GM21717 (cell line): ENCODE data around the gene CYB561D2.
A peak's percentile ranks its signal among the peaks of the same experiment; 100 is the strongest.

Source experiments
- ATAC-seq: cut with Tn5 transposase; IDR thresholded peaks from one replicate; pipeline ENCODE4 v1.9.1; 2021; ENCODE audit warnings: mild to moderate bottlenecking, moderate library complexity; ENCODE audit not compliant: unreplicated experiment

CYB561D2 gene

DNA sequence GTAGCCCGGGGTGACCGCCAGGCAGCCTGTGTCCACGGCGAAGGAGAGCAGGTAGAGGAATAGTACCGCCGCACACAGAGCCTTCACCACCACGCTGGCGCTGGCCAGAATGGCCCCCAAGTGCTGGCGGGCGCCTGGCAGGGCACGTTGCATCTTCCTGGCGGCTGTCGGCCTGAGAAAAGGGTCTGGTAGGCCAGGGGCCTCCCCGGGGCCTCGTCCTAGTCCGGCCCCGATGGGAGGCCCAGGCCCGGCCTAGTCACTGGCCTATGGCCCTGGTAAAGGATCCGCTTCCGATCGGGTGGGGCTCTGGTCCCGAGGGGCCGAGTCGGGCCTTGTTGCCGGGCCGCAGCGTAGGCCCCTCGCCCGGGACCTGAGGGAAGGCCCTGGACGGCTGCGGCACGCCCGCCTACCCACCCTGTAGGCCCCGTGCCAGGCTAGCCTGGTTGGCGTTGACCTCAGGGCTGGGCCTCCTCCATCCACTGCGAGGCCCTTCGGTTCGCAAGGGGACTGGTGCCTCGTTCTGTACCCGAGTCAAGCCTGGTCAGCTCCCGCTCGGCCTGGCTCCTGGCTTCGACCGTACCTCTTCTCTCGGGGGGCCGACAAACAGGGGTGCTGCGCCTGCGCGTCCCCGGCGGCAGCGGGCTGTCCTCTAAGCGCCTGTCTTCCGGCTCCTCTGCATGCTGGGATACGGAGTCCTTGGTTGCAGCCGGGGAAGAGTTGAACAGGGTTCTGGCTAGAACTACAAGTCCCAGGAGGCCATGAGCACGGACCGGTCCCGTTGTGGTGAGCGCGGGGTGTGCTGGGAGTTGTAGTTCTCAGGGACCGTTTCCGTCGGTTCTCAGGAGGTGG, 8.5 kb downstream of the CYB561D2 start, which contains the start of gene TMEM115:
TSS of gene TMEM115 (minus strand) at position 611 of the 849 bp plus-strand sequence. CDS start at position 153, 458 bp downstream.
- peak; percentile 94 for ATAC-seq

DNA sequence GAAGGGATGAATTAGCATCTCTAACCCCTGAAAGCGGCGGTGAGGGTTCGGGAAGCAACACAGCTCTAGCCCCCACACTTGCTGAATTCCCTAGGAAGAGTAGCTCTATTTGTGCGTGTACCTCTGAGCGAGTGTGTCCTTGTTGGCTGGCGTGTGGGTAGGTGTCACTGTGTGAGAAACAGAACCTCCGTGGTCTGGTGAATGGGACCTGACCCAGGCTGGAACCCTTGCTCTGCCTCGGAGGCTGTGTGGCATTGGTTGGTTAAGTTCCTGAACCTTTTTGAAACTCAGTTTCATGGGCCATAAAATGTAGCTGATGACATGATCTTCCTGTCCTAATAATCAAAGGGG, 9.1 kb downstream of the CYB561D2 start:
- peak; percentile 15 for ATAC-seq

DNA sequence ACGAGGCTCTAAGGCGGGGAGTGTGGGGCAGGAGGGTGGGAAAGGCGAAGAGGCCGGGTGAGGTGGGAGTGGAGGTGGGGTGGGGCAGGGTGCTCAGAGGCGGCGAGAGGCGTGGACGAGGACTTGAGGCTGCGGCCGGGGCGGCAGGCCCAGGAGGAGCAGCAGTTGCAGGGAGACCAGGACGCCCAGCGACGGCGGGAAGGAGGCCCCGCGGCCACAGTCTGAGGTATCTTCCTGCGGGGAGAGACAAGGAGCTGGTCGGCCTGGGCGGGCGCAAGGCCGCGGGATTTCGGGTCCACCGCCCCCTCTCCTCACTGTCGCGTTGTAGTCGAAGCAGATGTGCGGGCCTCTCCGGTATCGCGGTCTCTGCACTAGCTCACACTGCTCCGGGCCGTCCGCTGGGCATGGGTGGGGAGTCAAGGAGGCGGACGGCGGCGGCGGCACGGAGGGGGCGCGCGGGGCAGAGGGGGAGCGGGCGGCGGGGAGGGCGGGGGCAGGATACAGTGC, 14.0 kb downstream of the CYB561D2 start:
- ATAC-seq: no peak

DNA sequence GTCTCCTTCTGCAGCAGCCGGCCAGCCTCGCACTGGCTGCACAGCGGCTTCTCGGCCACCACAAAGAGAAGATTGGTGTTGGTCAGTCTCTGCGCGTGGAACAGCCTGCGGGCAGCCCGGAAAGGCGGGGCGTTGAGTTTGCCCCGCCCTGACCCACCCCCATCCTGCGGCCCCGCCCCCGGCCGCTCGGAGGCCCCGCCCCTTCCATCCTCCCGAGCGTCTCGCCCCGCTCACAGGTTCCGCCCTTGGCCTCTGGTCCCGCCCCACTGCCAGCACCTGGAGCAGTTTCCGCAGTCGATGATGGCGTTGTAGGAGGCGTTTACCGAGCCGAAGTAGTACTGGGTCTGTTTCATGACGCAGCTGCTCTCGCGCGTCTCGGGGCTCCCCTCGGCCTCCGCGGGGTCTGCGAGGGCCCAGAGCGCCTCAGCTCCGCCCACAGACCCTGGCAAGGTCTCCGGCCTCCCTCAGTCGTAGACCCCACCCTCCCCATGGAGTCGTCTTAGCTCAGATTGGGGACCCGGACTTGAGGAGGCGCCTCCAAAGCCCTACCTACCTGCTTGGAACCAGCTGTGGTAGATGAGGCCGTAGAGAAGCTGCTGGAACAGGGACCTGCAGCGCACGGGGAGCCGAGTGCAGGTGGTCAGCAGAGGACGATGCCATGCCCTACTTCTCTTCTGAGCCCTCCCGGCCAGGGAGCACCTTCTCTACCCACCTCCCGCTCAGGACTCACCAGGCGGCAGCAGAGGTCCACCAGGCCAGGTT, 14.6 kb downstream of the CYB561D2 start:
- ATAC-seq: peak; percentile 86

DNA sequence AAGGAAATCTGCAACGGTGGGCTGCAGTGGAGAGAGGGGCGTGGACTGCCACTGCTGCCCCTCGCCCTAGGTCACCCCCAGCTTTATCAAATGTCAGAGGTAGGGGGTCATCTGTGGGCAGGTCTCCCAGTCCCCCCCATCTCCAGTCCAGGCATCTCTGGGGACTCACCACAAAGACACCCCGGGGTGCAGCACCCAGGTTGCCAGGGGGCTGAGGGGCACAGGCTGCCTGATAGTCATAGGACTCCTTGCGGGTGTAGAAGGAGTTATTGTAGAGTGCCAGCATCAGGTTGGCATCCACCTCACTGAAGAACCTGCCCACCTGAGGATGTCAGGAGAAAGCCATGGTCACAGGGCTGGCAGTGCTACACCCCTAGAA, 15.2 kb downstream of the CYB561D2 start:
- ATAC-seq: no peak

DNA sequence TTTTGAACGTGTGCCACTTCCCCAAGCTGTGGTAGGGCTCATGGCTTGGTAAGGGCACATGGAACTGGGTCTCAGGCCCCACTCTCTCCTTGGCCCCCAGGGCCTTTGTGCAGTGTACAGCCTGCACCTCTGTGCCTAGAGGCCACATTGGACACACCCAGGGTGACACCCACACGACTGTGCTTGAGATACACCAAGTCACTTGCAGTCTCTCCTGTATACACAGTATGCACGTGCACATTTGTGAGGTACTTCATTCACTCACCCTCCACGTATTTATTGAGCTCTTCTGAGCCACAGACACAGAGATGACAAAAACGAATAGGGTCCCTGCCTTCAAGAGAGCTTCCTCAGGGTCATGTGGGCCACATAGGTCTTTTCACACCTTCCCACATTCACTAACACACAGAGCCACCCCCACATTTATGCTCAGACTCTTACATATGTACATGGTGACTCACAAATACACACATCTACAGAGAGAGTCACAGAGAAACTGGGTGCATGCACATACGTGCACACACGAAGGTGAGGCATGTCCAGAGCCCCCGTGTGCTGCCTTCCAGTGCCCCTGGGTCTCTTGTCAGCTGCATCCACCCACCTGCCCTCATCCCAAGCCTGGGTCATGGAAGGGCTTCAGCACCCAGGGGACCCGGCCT, 18.5 kb downstream of the CYB561D2 start:
- ATAC-seq: no peak

DNA sequence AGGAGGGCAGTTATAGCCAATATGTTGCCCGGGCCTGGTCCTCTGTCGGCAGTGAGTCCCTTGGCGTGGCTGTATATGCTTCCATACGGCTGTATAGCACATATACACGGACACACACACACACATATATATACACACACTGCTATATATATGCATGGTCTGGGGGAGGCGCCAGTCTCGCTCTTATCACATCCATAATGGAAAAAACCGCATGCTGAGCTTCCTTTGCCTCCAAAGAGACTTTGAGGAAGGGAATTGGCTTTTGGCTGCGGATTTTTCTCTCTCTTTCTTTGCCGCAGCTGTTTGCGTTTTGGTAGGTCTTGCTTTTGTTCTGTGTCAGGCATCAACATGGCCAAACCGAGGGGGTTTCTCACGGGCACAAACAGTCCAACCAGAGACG, 19.9 kb downstream of the CYB561D2 start:
- no peak for ATAC-seq

DNA sequence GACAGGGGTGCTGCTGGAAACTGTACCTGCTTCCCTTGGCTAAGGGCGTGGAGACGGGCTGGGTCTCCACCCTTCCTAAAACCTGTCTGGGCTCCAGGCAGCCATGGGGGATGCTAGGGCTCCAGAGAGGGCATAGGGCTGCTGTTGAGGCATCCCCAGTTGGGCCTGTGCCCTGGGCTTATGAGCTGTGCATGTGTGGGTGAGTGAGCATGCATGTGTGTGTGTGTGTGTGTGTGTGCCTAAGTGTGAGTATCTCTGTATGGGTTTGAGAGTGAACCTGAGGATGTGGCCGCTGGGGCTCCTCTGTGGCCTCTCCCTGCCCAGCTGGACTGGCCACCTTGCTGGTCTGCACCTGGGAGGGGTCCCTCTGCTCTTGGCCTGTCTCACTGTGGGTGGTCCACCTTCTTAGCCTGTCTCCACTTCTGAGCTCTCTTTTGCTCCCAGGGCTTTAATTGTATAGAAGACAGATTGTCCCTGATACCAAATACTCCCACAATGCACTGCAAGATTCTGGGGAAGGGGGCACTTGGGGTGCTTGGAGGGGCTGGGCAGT, 20.5 kb downstream of the CYB561D2 start:
- no peak for ATAC-seq

DNA sequence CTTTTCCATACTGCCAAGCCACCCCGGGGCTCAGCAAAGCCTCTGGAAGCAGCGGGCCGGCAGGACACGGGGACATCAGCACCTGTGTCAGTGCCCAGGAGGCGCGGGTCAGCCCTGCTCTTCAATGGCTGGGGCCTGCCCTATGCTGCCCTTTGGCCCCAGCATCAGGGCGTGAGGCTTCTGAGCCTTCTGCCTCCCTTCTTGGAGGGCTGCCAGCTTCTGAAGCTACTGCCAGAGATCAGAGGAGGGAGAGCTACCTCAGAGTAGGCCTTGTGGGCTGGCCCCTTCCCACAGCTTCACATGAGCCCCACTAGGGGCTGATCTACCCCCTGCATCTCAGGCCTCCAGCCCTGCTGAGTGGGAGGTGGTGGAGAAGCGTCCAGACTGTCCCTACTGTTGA, 21.7 kb downstream of the CYB561D2 start:
- ATAC-seq: no peak

DNA sequence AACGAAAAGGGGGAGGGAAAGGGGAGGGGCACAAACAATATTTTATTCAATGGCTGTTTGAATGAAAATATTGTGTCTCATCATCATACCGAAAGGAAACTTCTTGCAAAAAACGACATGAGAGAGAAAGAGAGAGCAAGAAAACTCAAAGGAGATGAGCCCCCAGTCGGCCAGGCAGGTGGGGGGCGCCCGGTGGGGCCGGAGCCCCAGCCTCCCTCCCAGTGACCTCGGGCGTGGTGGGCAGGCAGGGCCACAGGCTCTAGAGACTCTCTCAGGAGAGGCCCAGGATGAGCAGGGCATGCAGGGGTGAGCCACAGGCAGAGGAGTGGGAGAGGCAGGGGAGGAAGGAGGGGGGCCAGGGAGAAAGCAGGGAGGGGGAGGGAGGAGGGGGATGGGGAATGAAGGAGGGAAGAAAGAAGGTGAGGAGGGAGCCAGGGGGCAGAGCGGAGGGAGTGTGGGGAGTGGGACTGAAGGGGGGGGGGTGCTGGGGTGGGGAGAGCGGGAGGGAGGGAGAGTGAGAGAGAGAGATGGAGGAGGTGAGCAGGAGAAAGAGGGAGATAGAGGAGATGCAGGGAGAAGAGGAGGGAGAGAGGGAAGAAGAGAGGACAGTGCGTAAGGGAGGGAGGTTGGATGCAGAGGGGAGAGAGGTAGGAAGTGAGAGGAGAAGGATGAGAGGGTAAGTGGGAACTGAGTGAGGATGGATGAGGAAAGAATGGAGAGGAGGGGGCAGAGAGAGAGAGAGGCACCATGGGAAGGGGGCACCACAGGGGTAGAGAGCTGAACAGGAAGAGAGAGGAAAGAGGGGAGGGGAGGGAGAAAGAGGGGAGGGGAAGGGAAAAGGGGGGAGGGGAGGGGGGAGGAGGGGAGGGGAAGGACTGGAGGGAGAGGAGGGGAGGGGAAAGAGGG, 22.7 kb downstream of the CYB561D2 start:
- ATAC-seq: no peak

DNA sequence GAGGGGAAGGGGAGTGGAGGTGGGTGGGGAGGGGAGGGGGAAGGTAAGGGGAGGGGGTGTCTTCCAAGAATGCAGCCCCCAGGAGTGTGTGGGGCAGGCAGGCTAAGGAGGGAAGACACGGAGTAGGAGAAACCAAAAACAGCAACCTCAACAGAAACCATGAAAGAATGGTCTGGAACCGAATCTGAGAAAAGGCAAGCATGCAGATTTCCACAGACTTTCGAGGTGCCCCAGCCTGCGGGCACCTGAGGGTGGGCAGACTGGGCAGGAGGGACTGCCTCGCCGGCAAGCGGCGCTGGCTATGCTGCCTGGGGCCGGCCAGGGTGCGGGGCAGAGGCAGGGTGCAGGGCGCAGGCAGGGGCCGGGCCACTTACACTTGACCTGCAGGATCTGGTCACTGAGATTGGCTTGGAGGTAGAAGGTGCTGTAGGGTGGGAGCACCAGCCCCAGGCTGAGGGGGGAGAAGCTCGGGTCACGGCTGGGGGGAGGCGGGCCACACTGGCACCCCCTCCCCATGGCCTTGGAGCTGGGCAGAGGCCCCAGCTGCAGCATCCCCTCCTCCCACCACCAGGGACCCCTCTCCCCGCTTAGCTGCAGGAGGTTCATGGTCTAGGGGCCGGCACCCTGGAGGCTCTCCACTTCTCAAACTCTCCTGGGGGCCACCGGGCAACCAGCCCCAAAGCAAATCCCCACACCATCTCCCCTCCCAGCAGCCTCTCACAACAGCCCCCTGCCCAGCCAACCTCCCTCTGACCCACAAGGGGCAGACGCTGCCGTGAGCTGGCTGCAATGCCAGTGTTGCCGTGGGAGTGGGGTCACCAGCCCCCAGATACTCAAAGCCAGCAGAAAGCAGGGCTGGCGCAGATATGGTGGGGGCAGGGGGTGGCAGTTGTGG, 23.9 kb downstream of the CYB561D2 start:
- no peak for ATAC-seq

DNA sequence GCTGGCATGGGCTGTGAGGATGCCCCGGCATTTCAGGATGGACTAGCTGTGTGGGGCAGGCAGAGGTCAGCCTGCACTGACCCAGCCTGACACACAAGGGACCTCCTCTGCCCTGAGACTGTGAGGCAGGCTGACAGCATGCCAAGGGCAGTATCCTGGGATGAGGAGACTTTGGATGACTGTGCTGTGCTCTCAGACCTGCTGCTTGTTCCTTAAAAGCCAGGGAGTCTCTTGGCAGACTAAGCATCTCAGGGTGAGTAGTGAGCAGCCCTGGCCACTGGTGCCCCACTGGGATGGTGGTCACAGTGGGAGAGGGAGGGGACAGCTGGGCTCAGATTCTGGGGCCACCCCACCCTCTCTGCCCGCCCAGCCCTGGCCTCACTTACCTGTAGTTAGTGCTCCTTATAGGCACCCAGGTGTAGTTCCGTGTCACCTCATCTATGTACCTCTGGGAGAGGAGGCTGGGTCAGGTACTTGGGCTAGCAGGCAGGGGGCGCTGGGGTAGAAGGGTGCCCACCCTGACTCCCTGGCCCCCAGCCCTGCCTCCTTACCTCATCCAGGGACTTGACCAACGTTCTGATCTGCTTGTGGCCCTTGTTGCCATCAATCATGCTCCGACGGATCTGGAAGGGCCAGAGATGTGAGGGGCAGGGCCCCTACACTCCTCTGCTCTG, 24.7 kb downstream of the CYB561D2 start:
- ATAC-seq: no peak

DNA sequence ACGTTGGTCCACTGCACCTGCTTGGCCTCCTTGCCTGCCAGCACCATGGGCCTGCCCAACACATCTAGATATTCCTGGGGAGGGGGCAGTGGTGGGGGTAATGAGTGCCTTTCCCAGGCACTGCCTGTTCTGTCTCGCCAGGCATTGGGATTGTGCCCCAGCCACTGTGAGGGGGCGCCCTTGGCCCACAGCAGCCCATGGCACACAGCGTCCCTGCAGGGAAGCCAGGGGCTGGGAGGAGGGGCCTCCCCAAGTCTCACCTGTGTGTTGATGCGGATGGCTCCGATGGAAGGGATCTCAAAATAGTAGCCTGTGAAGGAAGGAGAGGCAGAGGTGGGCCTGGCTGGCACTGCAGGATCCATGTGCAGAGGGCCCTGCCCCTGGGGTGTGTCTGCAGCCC, 27.4 kb downstream of the CYB561D2 start:
- ATAC-seq: no peak

DNA sequence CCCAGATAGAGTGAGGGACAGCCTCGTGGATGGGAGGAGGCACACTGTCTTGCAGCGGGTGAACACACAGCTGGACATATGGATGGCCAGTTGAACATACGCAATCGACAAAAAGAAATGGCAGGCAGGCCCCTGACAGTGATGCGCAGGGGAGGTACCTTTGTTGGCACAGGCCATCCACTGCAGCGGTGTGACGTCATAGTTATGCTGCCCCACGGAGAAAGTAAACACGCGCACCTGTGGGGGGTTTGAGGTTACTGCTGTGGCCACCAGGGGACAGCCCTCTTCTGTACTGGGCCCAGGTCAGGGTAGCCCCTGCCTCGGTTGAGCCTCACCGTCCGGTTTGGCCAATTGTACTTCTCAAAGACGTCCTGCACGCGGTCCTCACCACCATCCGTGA, 28.1 kb downstream of the CYB561D2 start:
- ATAC-seq: no peak

DNA sequence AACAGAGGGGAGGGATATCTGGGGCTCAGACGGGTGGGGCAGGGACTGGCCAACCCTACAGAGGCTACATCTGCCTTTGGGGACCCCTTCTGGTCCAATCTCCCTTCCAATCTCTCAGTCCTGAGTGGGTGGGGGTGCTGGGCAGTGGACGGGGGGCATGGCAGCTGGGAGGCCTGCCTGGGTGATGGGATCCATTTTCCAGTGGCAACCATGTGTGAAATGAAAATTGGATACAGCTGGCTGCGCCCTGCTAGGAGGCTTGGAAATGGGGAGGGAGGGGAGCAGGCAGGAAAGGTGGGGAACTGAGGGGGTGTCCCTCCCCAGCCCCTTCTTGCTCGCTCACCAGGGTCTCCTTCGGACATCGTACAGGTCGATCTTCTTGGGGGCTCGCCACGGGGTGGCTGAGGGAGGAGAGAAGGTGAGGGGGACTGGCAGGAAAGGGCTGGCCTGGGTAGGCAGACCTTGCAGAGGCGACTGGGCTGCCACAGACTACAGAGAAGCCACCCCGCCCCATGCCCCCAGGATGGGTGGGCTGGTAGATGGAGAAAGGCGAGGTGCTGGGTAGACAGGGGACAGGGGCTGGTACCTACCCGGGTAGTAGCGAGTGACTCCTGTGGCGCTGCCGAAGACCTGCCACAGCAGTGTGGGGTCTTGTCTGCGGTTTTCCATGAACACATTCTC, 29.9 kb downstream of the CYB561D2 start:
- ATAC-seq: no peak

DNA sequence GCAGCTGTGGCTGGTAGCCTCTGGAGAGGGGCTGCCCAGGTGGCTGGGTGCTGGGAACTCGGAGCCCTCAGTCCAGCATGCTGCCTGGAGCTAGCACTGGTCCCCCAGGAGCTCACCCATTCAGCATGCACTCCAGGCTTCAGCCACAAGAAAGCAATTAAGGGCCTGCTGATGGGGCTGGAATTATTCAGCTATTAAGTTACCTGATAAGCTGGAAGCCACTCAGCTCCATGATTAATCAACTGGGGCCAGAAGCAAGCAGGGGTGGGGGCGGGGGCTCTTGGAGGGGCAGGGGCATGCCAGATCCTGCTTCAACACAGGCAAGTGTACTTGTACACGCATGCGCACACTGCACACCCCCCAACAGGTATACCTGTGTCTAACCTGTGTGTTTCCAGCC, 30.7 kb downstream of the CYB561D2 start:
- ATAC-seq: no peak

DNA sequence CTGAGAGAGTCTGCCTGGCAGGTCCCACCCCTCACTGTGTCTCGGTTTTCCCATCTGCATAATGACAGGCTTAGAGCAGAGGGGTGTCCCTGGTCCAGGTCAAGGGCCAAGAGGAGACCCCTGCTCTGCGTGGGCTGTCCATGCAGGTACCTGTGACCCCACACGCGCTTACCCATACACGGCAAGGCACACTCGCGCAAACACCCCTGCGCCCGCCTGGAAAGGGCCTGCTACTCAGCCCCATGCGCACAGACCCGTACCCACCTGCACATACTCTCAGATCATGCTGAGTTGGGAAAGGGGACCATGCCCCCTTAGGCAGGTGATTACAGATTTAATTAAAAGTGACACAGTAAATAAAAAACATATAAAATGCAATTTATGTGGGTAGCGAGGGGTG, 32.1 kb downstream of the CYB561D2 start:
- no peak for ATAC-seq

DNA sequence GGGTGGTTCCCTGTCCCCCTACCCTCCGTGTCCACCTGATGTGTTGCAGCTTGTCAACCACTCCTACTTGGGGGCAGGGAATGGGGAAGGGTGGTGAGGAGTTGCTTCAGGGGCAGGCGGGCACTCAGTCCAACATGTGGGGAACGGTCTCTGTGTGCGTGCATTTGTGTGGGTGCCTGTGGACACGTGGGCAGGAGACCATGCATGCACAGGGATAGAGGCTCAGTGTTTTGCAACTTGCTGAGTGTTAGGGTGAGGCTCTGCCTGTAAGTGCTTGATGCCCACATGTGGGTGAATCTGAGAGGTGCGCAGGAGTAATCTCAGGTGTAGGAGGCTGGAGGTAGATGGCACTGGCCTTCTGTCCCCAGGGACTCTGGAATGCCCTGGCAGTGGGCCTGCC, 33.1 kb downstream of the CYB561D2 start:
- ATAC-seq: no peak
